ENCODE data around the gene PIANP.

Gene PIANP

DNA sequence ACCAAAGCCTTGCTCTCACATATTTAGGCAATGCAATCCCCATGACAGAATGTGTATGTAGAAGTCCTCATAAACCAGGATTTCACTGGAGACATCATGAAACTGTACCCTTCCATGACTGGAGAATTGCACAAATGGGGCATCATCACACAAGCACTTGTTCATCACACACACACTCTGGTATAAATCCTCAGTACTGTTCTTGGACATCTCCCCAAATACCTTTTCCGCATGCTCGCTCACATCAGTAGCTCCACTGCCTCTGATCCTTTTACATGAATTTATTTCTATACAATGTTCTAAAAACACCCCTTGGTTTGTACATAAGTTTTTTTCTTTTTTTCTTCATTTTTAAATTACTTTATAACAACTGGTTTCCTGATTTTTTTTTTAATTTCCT, 34.4 kb downstream of the PIANP start:
- peaks cover 8% of the 10 kb centered on the region for H3K4me1 ChIP-seq (ENCODE audit: control insufficient read depth, insufficient read depth, low read length, unreplicated experiment)
- H3K27me3 ChIP-seq (ENCODE audit: insufficient read depth, low read length) = no peaks in the 10 kb centered on the region
- H2AFZ ChIP-seq (ENCODE audit: low read length, unreplicated experiment) = no peak overlapping the region
- no peak overlapping the region for H3K27ac ChIP-seq (ENCODE audit: low read depth, low read length)
- H3K79me2 ChIP-seq (ENCODE audit: control insufficient read depth, insufficient read depth, low read length, unreplicated experiment) = peaks cover 12% of the 10 kb centered on the region
- peaks cover 20% of the 10 kb centered on the region for H3K36me3 ChIP-seq (ENCODE audit: insufficient read depth, low read length)
- no peak overlapping the region for H3K4me3 ChIP-seq (ENCODE audit: low read depth, low read length)

DNA sequence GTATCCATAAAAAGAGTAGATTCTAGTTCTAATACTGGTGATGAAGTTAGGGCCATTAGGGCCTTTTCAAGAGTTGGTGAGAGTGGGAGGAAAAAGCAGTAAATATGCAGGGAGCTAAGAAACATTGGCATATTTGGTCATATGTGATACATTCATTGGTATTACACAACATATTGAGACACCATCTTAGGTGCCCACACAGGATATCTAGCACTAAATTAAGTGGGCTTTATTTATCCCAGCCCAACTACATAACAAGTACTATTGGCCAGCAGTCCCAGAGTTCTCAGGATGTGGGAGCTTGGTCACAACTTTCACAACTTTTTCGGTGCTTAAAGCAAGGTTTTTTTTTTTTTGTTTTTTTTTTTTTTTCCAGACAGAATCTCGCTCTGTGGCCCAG, 35.7 kb downstream of the PIANP start:
- Histone ChIP-seq H3K36me3 (ENCODE audit: insufficient read depth, low read length) (peaks cover 11% of the 10 kb centered on the region), H3K79me2 (ENCODE audit: control insufficient read depth, insufficient read depth, low read length, unreplicated experiment) (peaks cover 14% of the 10 kb centered on the region), H3K4me1 (ENCODE audit: control insufficient read depth, insufficient read depth, low read length, unreplicated experiment) (peaks cover 8% of the 10 kb centered on the region), H3K4me3 (ENCODE audit: low read depth, low read length) (no peak overlapping the region), H3K27me3 (ENCODE audit: insufficient read depth, low read length) (no peaks in the 10 kb centered on the region), H3K27ac (ENCODE audit: low read depth, low read length) (peak overlapping the region; percentile 27; the same call in 1 of the 2 replicates), H2AFZ (ENCODE audit: low read length, unreplicated experiment) (no peak overlapping the region)

DNA sequence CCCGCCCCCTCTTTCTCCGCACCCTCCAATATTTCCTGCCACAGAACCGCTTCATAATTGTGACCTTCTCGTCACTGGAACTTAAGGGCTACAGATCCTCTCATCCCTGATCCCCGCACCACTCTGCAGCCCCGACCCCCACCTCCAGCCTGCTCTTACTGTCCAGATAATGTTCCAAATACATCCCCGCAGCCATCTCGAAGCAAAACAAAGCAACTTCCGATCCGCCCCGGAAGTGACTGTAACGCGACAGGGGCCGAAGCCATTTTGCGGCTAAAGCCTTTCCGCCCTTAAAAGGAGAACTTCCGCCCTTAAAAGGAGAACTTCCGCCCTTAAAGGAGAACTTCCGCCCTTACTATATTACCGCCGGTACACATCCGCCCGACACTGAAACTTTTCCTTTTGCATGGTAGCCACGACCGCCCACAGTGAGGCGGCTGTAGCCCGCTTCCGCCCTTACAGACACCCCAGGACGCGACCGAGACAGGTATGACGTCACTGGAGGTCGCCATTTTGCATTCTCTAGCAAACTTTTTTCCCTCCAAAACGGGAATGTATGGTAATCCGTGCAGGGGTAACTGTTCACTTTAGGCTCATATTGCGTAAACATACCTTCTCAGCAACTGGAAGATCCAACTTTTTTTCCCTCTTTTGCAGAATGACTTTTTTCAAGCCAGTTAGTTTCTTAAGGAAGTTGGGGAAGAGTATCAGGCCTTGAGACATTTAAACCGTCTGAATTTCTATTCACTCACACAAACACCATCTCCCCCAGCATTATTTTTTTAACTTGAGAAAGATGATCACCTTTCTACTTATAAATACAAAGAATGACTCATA, 37.5 kb downstream of the PIANP start, which contains the start of gene ING4:
Gene ING4 (minus strand): TSS at position 214 of the 837 bp plus-strand sequence. CDS start 18 bp downstream, at position 196.
- Histone ChIP-seq H3K27me3 (ENCODE audit: insufficient read depth, low read length) (no peaks in the 10 kb centered on the region), H3K27ac (ENCODE audit: low read depth, low read length) (peak within 1 kb of the TSS; percentile 85), H2AFZ (ENCODE audit: low read length, unreplicated experiment) (peak within 1 kb of the TSS; percentile 95), H3K4me3 (ENCODE audit: low read depth, low read length) (peak within 1 kb of the TSS; percentile 86), H3K36me3 (ENCODE audit: insufficient read depth, low read length) (0 out of 2 replicates have a peak, but pooled peaks cover 5% of the 10 kb centered on the region), H3K79me2 (ENCODE audit: control insufficient read depth, insufficient read depth, low read length, unreplicated experiment) (peaks cover 14% of the 10 kb centered on the region), H3K4me1 (ENCODE audit: control insufficient read depth, insufficient read depth, low read length, unreplicated experiment) (peaks cover 8% of the 10 kb centered on the region)

DNA sequence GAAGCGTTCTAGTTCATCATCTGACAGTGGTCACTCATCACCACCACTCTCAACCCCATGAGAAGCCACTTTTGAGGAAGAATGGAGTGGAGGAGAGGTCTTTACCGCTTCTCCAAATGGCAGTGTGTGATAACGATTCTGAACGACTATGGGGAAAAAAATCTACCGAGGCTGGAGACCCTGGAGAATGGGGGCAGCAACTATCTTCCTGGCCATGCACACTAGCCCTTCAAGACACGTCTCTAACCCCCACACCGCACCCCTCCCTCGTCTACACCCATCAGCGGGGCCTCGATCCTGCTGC, 38.1 kb downstream of the PIANP start:
- H2AFZ ChIP-seq (ENCODE audit: low read length, unreplicated experiment) = peak overlapping the region; percentile 77

DNA sequence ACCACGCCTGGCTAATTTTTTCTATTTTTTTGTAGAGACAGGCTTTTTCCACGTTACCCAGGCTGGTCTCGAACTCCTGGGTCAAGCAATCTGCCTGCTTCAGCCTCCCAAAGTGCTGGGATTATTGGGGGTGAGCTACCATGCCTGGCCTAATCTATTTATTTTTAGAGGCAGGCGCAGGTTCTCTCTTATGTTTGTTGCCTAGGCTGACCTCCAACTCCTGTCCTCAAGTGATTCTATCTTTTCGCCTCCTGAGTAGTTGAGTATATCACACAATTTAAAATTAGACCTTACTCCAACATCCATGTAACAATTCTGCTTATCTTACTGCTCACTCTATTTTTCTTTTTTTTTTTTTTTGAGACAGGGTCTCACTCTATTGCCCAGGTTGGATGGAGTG, 46.6 kb downstream of the PIANP start:
- no peaks in the 10 kb centered on the region for H3K79me2 ChIP-seq (ENCODE audit: control insufficient read depth, insufficient read depth, low read length, unreplicated experiment)
- H3K27ac ChIP-seq (ENCODE audit: low read depth, low read length) = no peak overlapping the region
- H3K27me3 ChIP-seq (ENCODE audit: insufficient read depth, low read length) = no peaks in the 10 kb centered on the region
- H3K36me3 ChIP-seq (ENCODE audit: insufficient read depth, low read length) = peaks cover 6% of the 10 kb centered on the region
- no peak overlapping the region for H2AFZ ChIP-seq (ENCODE audit: low read length, unreplicated experiment)
- H3K4me1 ChIP-seq (ENCODE audit: control insufficient read depth, insufficient read depth, low read length, unreplicated experiment) = no peaks in the 10 kb centered on the region
- H3K4me3 ChIP-seq (ENCODE audit: low read depth, low read length) = no peak overlapping the region

More for the DNA sequence above, 38.1 kb downstream of the PIANP start:
- Histone ChIP-seq H3K36me3 (ENCODE audit: insufficient read depth, low read length) (0 out of 2 replicates have a peak, but pooled peaks cover 5% of the 10 kb centered on the region), H3K27ac (ENCODE audit: low read depth, low read length) (peak overlapping the region; percentile 15; the same call in 1 of the 2 replicates), H3K79me2 (ENCODE audit: control insufficient read depth, insufficient read depth, low read length, unreplicated experiment) (peaks cover 14% of the 10 kb centered on the region), H3K4me1 (ENCODE audit: control insufficient read depth, insufficient read depth, low read length, unreplicated experiment) (peaks cover 8% of the 10 kb centered on the region), H3K27me3 (ENCODE audit: insufficient read depth, low read length) (no peaks in the 10 kb centered on the region), H3K4me3 (ENCODE audit: low read depth, low read length) (peak overlapping the region; percentile 86)

DNA sequence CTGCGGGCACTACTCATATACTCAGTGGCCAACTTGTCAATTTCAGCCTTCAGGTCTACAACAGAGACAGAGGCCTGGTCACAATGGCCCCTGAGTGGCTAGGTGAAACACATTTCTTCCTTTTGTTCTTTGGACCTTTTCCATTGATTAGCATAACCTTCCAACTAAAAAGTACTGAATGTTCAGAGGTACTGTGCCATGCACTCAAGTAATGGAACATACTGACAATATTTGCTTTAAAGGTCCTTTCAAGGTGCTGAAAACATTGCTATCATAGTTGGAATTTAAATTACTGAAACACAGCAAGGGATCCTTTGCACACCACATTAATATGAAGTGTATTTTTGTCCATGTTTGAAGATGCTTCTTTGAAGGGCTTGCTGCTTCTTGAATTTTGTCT, 47.3 kb downstream of the PIANP start:
- Histone ChIP-seq H2AFZ (ENCODE audit: low read length, unreplicated experiment) (no peak overlapping the region), H3K4me1 (ENCODE audit: control insufficient read depth, insufficient read depth, low read length, unreplicated experiment) (no peaks in the 10 kb centered on the region), H3K27me3 (ENCODE audit: insufficient read depth, low read length) (no peaks in the 10 kb centered on the region), H3K4me3 (ENCODE audit: low read depth, low read length) (no peak overlapping the region), H3K27ac (ENCODE audit: low read depth, low read length) (no peak overlapping the region), H3K36me3 (ENCODE audit: insufficient read depth, low read length) (peaks cover 6% of the 10 kb centered on the region), H3K79me2 (ENCODE audit: control insufficient read depth, insufficient read depth, low read length, unreplicated experiment) (no peaks in the 10 kb centered on the region)

DNA sequence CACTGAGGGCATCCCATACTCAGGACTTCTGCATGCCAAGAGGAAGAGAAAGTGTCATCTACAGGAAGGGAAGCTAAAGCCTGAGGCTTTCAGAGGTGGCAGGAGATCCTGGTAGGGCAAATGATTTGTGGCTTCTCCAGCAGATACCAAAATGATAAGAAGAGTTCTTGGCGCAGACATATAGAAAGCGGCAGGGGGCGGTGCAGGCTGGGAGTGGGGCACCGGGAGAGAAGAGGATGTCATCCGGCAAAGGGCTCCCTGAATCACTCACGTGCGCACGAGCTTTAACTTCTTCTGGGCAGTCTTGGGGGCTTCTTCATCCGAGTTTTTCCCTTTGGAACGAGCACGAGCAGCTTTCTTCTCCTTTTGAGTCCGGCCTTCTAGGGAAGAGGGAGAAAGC, 48.2 kb downstream of the PIANP start:
- Histone ChIP-seq H3K27me3 (ENCODE audit: insufficient read depth, low read length) (no peaks in the 10 kb centered on the region), H3K4me1 (ENCODE audit: control insufficient read depth, insufficient read depth, low read length, unreplicated experiment) (no peaks in the 10 kb centered on the region), H3K4me3 (ENCODE audit: low read depth, low read length) (no peak overlapping the region), H3K36me3 (ENCODE audit: insufficient read depth, low read length) (peaks cover 6% of the 10 kb centered on the region), H2AFZ (ENCODE audit: low read length, unreplicated experiment) (no peak overlapping the region), H3K27ac (ENCODE audit: low read depth, low read length) (no peak overlapping the region), H3K79me2 (ENCODE audit: control insufficient read depth, insufficient read depth, low read length, unreplicated experiment) (no peaks in the 10 kb centered on the region)

DNA sequence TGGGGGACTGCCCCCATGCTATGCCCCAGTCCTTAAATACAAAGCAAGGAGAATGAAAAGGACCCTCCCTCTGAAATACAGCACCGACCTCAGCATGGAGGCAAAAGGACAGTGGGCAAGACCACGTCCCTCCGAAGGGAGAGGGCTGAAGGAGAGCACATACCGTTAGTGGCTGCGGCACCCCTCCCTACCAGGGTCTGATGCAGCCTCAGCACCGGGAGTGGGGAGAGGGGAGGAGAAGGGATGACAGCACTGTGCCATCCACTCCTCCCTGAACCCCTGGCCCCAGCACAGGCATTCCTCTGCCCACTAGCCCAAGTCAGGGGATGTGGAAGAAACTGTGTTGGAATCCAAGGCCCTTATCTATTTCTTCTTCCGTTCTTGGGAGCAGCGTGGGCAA, 49.8 kb downstream of the PIANP start:
- H3K4me1 ChIP-seq (ENCODE audit: control insufficient read depth, insufficient read depth, low read length, unreplicated experiment) = no peaks in the 10 kb centered on the region
- H3K27ac ChIP-seq (ENCODE audit: low read depth, low read length) = no peak overlapping the region
- H3K4me3 ChIP-seq (ENCODE audit: low read depth, low read length) = no peak overlapping the region
- H3K27me3 ChIP-seq (ENCODE audit: insufficient read depth, low read length) = no peaks in the 10 kb centered on the region
- H3K79me2 ChIP-seq (ENCODE audit: control insufficient read depth, insufficient read depth, low read length, unreplicated experiment) = no peaks in the 10 kb centered on the region
- peaks cover 6% of the 10 kb centered on the region for H3K36me3 ChIP-seq (ENCODE audit: insufficient read depth, low read length)
- no peak overlapping the region for H2AFZ ChIP-seq (ENCODE audit: low read length, unreplicated experiment)

DNA sequence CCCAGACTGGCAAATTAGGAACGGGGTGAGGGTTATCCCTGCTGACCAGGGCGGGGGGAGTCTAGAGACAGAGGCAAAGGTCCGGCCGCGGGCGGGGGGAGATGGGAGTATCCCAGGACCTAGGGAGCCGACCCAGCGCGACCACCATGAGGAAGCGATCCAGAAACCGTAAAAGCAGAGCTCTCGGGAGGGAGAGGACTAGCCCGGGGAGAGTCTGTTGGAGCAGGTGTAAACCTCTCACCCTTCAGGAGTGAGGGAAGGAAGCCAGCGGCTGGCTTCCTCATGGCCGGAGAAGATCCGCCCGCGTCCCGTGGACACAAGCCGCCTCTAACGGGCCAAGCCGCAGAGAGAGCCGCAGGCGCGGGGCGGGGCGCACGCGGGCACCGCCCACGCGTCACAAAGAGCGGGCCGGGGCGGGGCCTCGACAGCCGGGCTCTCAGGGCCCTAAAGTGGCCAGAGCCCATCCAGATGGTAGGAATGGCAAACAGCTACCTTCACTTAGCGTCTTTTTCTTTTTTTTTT, 53.5 kb downstream of the PIANP start, which contains the start of gene ACRBP:
Gene ACRBP (minus strand): TSS at position 350 of the 522 bp plus-strand sequence. CDS start 66 bp downstream, at position 284.
- Histone ChIP-seq H3K36me3 (ENCODE audit: insufficient read depth, low read length) (no peaks in the 10 kb centered on the region), H3K27ac (ENCODE audit: low read depth, low read length) (no peak within 1 kb of the TSS), H2AFZ (ENCODE audit: low read length, unreplicated experiment) (no peak within 1 kb of the TSS), H3K27me3 (ENCODE audit: insufficient read depth, low read length) (peaks cover 5% of the 10 kb centered on the region), H3K4me1 (ENCODE audit: control insufficient read depth, insufficient read depth, low read length, unreplicated experiment) (no peaks in the 10 kb centered on the region), H3K79me2 (ENCODE audit: control insufficient read depth, insufficient read depth, low read length, unreplicated experiment) (no peaks in the 10 kb centered on the region), H3K4me3 (ENCODE audit: low read depth, low read length) (no peak within 1 kb of the TSS)

DNA sequence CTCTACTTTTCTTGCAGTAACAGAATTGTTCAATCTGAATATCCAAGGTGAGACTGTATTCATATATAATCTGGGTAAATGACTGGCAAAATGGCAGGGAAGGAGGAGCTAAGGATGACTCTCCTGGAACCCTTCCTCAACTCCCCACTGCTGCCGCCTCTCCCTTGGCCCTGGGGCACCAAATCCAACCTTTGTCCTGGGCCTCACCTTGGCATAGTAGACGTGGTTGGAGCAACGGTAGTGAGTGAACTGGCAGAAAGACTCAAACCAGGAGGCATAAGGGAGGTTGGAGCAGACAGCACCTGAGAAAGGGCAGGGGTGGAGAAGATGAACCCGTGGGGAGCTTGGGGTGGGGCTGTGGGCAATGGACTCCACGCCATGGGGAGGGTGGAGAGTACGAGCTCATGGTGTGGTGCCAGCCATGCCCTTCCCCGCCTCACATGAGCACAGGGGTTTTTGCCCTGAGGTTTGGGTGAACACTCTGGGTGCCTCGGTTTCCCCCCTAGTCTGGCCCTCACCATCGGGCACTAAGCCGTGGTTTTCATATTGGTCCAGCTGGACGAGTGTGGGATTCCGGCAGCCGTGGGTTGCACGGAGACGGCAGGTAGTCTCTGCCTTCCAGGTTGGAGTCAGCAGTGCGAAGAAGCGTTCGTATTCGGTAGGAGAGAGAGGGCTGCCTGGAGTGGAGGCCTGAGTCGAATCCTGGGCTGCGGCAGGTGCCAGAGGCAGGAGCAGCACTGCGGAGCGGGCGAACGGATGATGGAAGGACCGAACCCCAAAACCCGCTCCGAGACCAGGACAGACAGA, 54.1 kb downstream of the PIANP start:
- no peak overlapping the region for H3K27ac ChIP-seq (ENCODE audit: low read depth, low read length)
- H3K79me2 ChIP-seq (ENCODE audit: control insufficient read depth, insufficient read depth, low read length, unreplicated experiment) = no peaks in the 10 kb centered on the region
- no peaks in the 10 kb centered on the region for H3K4me1 ChIP-seq (ENCODE audit: control insufficient read depth, insufficient read depth, low read length, unreplicated experiment)
- H3K36me3 ChIP-seq (ENCODE audit: insufficient read depth, low read length) = no peaks in the 10 kb centered on the region
- peaks cover 12% of the 10 kb centered on the region for H3K27me3 ChIP-seq (ENCODE audit: insufficient read depth, low read length)
- no peak overlapping the region for H2AFZ ChIP-seq (ENCODE audit: low read length, unreplicated experiment)
- H3K4me3 ChIP-seq (ENCODE audit: low read depth, low read length) = no peak overlapping the region
